Ishikawa (cell line): ENCODE data around the gene MAP2K1.

Experiments
- CEBPB ChIP-seq: IDR thresholded peaks from 2 replicates; pipeline ENCODE4 v1.6.1; 2012
- CREB1 ChIP-seq: IDR thresholded peaks from 2 replicates; pipeline ENCODE4 v1.6.1; 2012; ENCODE audit warnings: low read depth
- EGR1 ChIP-seq: IDR thresholded peaks from 2 replicates; pipeline ENCODE4 v1.6.1; 2012
- EP300 ChIP-seq: IDR thresholded peaks from 2 replicates; pipeline ENCODE4 v1.6.1; 2012; ENCODE audit warnings: borderline replicate concordance
- FOXM1 ChIP-seq: IDR thresholded peaks from 2 replicates; pipeline ENCODE4 v1.6.1; 2012; ENCODE audit warnings: low read depth, borderline replicate concordance
- NFIC ChIP-seq: IDR thresholded peaks from 2 replicates; pipeline ENCODE4 v1.6.1; 2012
- RAD21 ChIP-seq: IDR thresholded peaks from 2 replicates; pipeline ENCODE4 v1.6.1; 2012; ENCODE audit warnings: low read depth
- REST ChIP-seq: IDR thresholded peaks from 2 replicates; pipeline ENCODE4 v1.6.1; 2012; ENCODE audit warnings: low read depth, mild to moderate bottlenecking
- TAF1 ChIP-seq: IDR thresholded peaks from 2 replicates; pipeline ENCODE4 v1.6.1; 2012; ENCODE audit warnings: low read depth, mild to moderate bottlenecking
- TCF12 ChIP-seq: IDR thresholded peaks from 2 replicates; pipeline ENCODE4 v1.6.1; 2012; ENCODE audit warnings: low read depth
- TEAD4 ChIP-seq: IDR thresholded peaks from 2 replicates; pipeline ENCODE4 v1.6.1; 2012
- YY1 ChIP-seq: IDR thresholded peaks from 2 replicates; pipeline ENCODE4 v1.6.1; 2012; ENCODE audit warnings: low read depth
- ZBTB7A ChIP-seq: IDR thresholded peaks from 2 replicates; pipeline ENCODE4 v1.6.1; 2012; ENCODE audit warnings: low read depth
- TF ChIP-seq, protein P1 (sequence below): IDR thresholded peaks from 2 replicates; pipeline ENCODE4 v1.6.1; 2012
- TF ChIP-seq, protein P2 (sequence below): IDR thresholded peaks from 2 replicates; pipeline ENCODE4 v1.6.1; 2012

The MAP2K1 gene

GRCh38 chr15:66374179-66374578 lies 12.5 kb upstream of the MAP2K1 start:
- TF ChIP-seq RAD21: no peak
- TF ChIP-seq TCF12: no peak
- TF ChIP-seq EP300: no peak
- no peak for TF ChIP-seq EGR1
- no peak for TF ChIP-seq ZBTB7A
- TF ChIP-seq REST: no peak
- no peak for TF ChIP-seq TAF1
- no peak for TF ChIP-seq NFIC
- no peak for TF ChIP-seq CREB1
- no peak for TF ChIP-seq TEAD4
- TF ChIP-seq, protein P1, sequence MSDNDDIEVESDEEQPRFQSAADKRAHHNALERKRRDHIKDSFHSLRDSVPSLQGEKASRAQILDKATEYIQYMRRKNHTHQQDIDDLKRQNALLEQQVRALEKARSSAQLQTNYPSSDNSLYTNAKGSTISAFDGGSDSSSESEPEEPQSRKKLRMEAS: no peak
- TF ChIP-seq, protein P2, sequence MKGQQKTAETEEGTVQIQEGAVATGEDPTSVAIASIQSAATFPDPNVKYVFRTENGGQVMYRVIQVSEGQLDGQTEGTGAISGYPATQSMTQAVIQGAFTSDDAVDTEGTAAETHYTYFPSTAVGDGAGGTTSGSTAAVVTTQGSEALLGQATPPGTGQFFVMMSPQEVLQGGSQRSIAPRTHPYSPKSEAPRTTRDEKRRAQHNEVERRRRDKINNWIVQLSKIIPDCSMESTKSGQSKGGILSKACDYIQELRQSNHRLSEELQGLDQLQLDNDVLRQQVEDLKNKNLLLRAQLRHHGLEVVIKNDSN: no peak
- no peak for TF ChIP-seq CEBPB
- no peak for TF ChIP-seq FOXM1
- TF ChIP-seq YY1: no peak

- TF ChIP-seq YY1: no peak
These were observed 7.8 kb upstream of the MAP2K1 start for GRCh38 chr15:66378814-66379430.

- TF ChIP-seq ZBTB7A (no peak), RAD21 (peak; percentile 16; the same call in 1 of the 2 replicates)
These were observed 691 bp downstream of the MAP2K1 start for GRCh38 chr15:66387163-66388042.

DNA sequence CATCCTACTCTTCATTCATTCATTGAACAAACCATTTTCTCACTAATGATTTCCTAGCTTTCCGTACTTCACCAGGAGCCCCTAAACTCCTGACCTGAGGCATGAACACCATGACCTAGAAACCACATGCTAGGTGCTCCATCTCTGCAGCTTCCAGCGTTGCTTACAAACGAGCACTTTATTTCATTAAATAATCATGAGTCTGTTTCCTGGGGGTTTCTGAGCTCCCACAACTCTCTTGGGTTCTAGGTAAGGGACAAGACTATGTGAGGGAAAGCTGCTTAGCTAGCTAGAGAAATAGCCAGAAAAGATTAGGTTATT lies 1.3 kb downstream of the MAP2K1 start:
- no peak for TF ChIP-seq RAD21
- TF ChIP-seq, protein P1: no peak
- no peak for TF ChIP-seq TCF12
- TF ChIP-seq TEAD4: no peak
- no peak for TF ChIP-seq REST
- no peak for TF ChIP-seq EP300
- TF ChIP-seq, protein P2: no peak
- TF ChIP-seq YY1: no peak
- no peak for TF ChIP-seq TAF1
- TF ChIP-seq CEBPB: no peak

DNA sequence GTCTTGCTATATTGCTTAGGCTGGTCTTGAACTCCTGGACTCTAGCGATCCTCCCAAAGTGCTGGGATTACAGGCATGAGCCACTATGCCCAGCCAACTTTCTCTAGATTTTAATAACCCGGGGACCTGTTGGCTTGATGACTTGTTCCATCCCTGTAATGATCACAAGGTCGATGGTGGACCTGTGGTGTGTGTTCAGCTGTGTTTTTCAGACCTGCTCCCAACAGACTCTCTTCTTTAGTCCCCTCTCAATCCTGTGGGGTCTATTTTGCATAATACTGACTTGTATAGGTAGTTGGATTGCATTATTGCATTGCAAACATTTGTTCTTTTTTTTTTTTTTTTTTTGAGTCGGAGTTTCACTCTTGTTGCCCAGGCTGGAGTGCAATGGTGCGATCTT lies 1.9 kb downstream of the MAP2K1 start:
- TF ChIP-seq CREB1: no peak
- TF ChIP-seq TCF12: no peak
- TF ChIP-seq EGR1: no peak
- TF ChIP-seq YY1: no peak
- TF ChIP-seq NFIC: no peak
- TF ChIP-seq TEAD4: no peak
- no peak for TF ChIP-seq RAD21
- no peak for TF ChIP-seq EP300
- no peak for TF ChIP-seq REST
- no peak for TF ChIP-seq CEBPB
- no peak for TF ChIP-seq ZBTB7A
- TF ChIP-seq, protein P1: no peak
- TF ChIP-seq, protein P2: no peak
- TF ChIP-seq TAF1: no peak
